BLaER1 treated with 17β-estradiol and CSF1 and Interleukin-3, amounts not matched to agents 10 nM and 100 nM (cell line): ENCODE results near the gene ACVR1B.

Source experiments
- H3K27ac ChIP-seq, 11 experiments: shearing (Covaris generic); formaldehyde crosslinking; 2 replicates each; pipeline ENCODE4 v1.8.1; 2022
- H3K27me3 ChIP-seq, 11 experiments: shearing (Covaris generic); formaldehyde crosslinking; 2 replicates each; pipeline ENCODE4 v1.8.1; 2022
- H3K36me3 ChIP-seq, 11 experiments: shearing (Covaris generic); formaldehyde crosslinking; 2 replicates each; pipeline ENCODE4 v1.8.1; 2022
- H3K4me1 ChIP-seq, 10 experiments: shearing (Covaris generic); formaldehyde crosslinking; 2 replicates each; pipeline ENCODE4 v1.8.1; 2022
- H3K4me2 ChIP-seq, 11 experiments: shearing (Covaris generic); formaldehyde crosslinking; 2 replicates each; pipeline ENCODE4 v1.8.1; 2022
- H3K4me3 ChIP-seq, 10 experiments: shearing (Covaris generic); formaldehyde crosslinking; 2 replicates each; pipeline ENCODE4 v1.8.1; 2022
- H3K9ac ChIP-seq, 11 experiments: shearing (Covaris generic); formaldehyde crosslinking; 2 replicates each; pipeline ENCODE4 v1.8.1; 2022
- H3K9me3 ChIP-seq, 11 experiments: shearing (Covaris generic); formaldehyde crosslinking; replicated peaks in 1 of 11; 2 replicates each; pipeline ENCODE4 v1.8.1; 2022
- H4K20me1 ChIP-seq, 11 experiments: shearing (Covaris generic); formaldehyde crosslinking; 2 replicates each; pipeline ENCODE4 v1.8.1; 2022
- Cebpa-rat ChIP-seq, 11 experiments: shearing (Covaris generic); IDR thresholded peaks; 2 replicates each; pipeline ENCODE4 v1.8.1; 2022

ACVR1B gene

GRCh38 chr12:52013626-52014310 lies 62.3 kb downstream of the ACVR1B start:
- no peaks in the 10 kb centered on the region for H3K27me3 ChIP-seq
- H3K4me3 ChIP-seq, result no peak overlapping the region
- peaks cover 24 to 55% (median 49%) of the 10 kb centered on the region in 10 experiments for H3K4me1 ChIP-seq
- H3K36me3 ChIP-seq, result peaks cover 37 to 70% (median 51%) of the 10 kb centered on the region in 11 experiments
- no peak for TF ChIP-seq Cebpa-rat (IDR thresholded peaks at IDR 0.05)
- H3K9ac ChIP-seq, result no peak overlapping the region
- no peak overlapping the region for H3K4me2 ChIP-seq
- H3K9me3 ChIP-seq, result no peaks in the 10 kb centered on the region
- H3K27ac ChIP-seq, result no peak overlapping the region
- H4K20me1 ChIP-seq, result peaks cover 7 to 79% (median 24%) of the 10 kb centered on the region in 11 experiments; a peak in 18 of 22 replicates

GRCh38 chr12:52014567-52015530 lies 63.4 kb downstream of the ACVR1B start:
- H3K9ac ChIP-seq, result peak overlapping the region in 3 of 11 experiments; percentile 15 to 52 (median 38); a peak in 3 of 22 replicates
- H3K4me3 ChIP-seq, result no peak overlapping the region
- TF ChIP-seq Cebpa-rat (IDR thresholded peaks at IDR 0.05), result no peak

GRCh38 chr12:52015532-52016041 lies 64.1 kb downstream of the ACVR1B start:
- peak overlapping the region in 1 of 11 experiments; percentile 46; a peak in 1 of 22 replicates for H3K27ac ChIP-seq
- no peak for TF ChIP-seq Cebpa-rat (IDR thresholded peaks at IDR 0.05)
- no peaks in the 10 kb centered on the region for H3K27me3 ChIP-seq
- no peak overlapping the region for H3K4me3 ChIP-seq
- H3K4me1 ChIP-seq, result peaks cover 17 to 55% (median 49%) of the 10 kb centered on the region in 10 experiments
- peaks cover 0 to 61% (median 7%) of the 10 kb centered on the region in 11 experiments; a peak in 13 of 22 replicates for H4K20me1 ChIP-seq
- peak overlapping the region in 8 of 11 experiments; percentile 24 to 82 (median 62); a peak in 14 of 22 replicates for H3K4me2 ChIP-seq
- H3K9me3 ChIP-seq, result no peaks in the 10 kb centered on the region
- H3K9ac ChIP-seq, result peak overlapping the region in 5 of 11 experiments; percentile 5 to 52 (median 38); a peak in 4 of 22 replicates
- peaks cover 36 to 54% (median 46%) of the 10 kb centered on the region in 11 experiments for H3K36me3 ChIP-seq

More at GRCh38 chr12:52014567-52015530, 63.4 kb downstream of the ACVR1B start:
- Histone ChIP-seq H3K4me1 (peaks cover 18 to 55% (median 49%) of the 10 kb centered on the region in 10 experiments), H3K9me3 (no peaks in the 10 kb centered on the region), H3K27ac (peak overlapping the region in 1 of 11 experiments; percentile 46; a peak in 1 of 22 replicates), H3K4me2 (peak overlapping the region in 8 of 11 experiments; percentile 24 to 82 (median 62); a peak in 14 of 22 replicates), H3K27me3 (no peaks in the 10 kb centered on the region), H3K36me3 (peaks cover 37 to 61% (median 49%) of the 10 kb centered on the region in 11 experiments), H4K20me1 (peaks cover 0 to 68% (median 14%) of the 10 kb centered on the region in 11 experiments; a peak in 15 of 22 replicates)

- H3K27ac ChIP-seq, result no peak overlapping the region
- peak overlapping the region in 10 of 11 experiments; percentile 7 to 96 (median 94); a peak in 15 of 22 replicates for H3K4me2 ChIP-seq
- no peaks in the 10 kb centered on the region for H3K27me3 ChIP-seq
- no peaks in the 10 kb centered on the region for H3K9me3 ChIP-seq
- H4K20me1 ChIP-seq, result peaks cover 0 to 35% (median 3%) of the 10 kb centered on the region in 11 experiments; a peak in 11 of 22 replicates
- no peak overlapping the region for H3K4me3 ChIP-seq
- 0 out of 22 replicates have a peak overlapping the region, but pooled peaks of 1 of the 11 experiments have one; percentile 24 for H3K9ac ChIP-seq
- H3K4me1 ChIP-seq, result peaks cover 33 to 76% (median 70%) of the 10 kb centered on the region in 10 experiments
- no peak for TF ChIP-seq Cebpa-rat (IDR thresholded peaks at IDR 0.05)
- H3K36me3 ChIP-seq, result peaks cover 11 to 26% (median 18%) of the 10 kb centered on the region in 11 experiments; a peak in 21 of 22 replicates
These were observed 67.1 kb downstream of the ACVR1B start for GRCh38 chr12:52018433-52019112.

- Histone ChIP-seq H3K4me1 (peaks cover 38 to 81% (median 76%) of the 10 kb centered on the region in 10 experiments), H3K4me2 (peak overlapping the region in 10 of 11 experiments; percentile 7 to 96 (median 94); a peak in 17 of 22 replicates)
These were observed 67.7 kb downstream of the ACVR1B start for GRCh38 chr12:52019113-52019770.

GRCh38 chr12:52020539-52021336 lies 69.2 kb downstream of the ACVR1B start:
- no peak for TF ChIP-seq Cebpa-rat (IDR thresholded peaks at IDR 0.05)
- Histone ChIP-seq H4K20me1 (peaks cover 0 to 17% (median 0%) of the 10 kb centered on the region in 11 experiments; a peak in 9 of 22 replicates), H3K27ac (peak overlapping the region in 3 of 11 experiments; percentile 8 to 33 (median 17); a peak in 2 of 22 replicates), H3K4me1 (peaks cover 48 to 89% (median 83%) of the 10 kb centered on the region in 10 experiments), H3K9me3 (no peaks in the 10 kb centered on the region), H3K4me2 (peak overlapping the region; percentile 78 to 96 (median 94)), H3K4me3 (peak overlapping the region in 1 of 10 experiments; percentile 37; a peak in 4 of 20 replicates), H3K9ac (peak overlapping the region in 7 of 11 experiments; percentile 21 to 57 (median 47); a peak in 12 of 22 replicates), H3K27me3 (no peaks in the 10 kb centered on the region), H3K36me3 (peaks cover 0 to 5% (median 1%) of the 10 kb centered on the region in 11 experiments; a peak in 8 of 22 replicates)

More at GRCh38 chr12:52019113-52019770, 67.7 kb downstream of the ACVR1B start:
- H3K27ac ChIP-seq, result no peak overlapping the region
- peaks cover 0 to 29% (median 3%) of the 10 kb centered on the region in 11 experiments; a peak in 10 of 22 replicates for H4K20me1 ChIP-seq
- H3K9me3 ChIP-seq, result no peaks in the 10 kb centered on the region
- H3K4me3 ChIP-seq, result no peak overlapping the region
- H3K36me3 ChIP-seq, result peaks cover 4 to 20% (median 11%) of the 10 kb centered on the region in 11 experiments; a peak in 21 of 22 replicates
- no peaks in the 10 kb centered on the region for H3K27me3 ChIP-seq
- no peak for TF ChIP-seq Cebpa-rat (IDR thresholded peaks at IDR 0.05)
- no peak overlapping the region for H3K9ac ChIP-seq

GRCh38 chr12:52022841-52023181 lies 71.3 kb downstream of the ACVR1B start:
- H3K27me3 ChIP-seq, result no peaks in the 10 kb centered on the region
- H3K9ac ChIP-seq, result peak overlapping the region; percentile 56 to 79 (median 71); a peak in 21 of 22 replicates
- H3K36me3 ChIP-seq, result no peaks in the 10 kb centered on the region
- no peaks in the 10 kb centered on the region for H3K9me3 ChIP-seq
- H3K27ac ChIP-seq, result peak overlapping the region in 10 of 11 experiments; percentile 18 to 82 (median 72); a peak in 19 of 22 replicates
- H3K4me3 ChIP-seq, result peak overlapping the region; percentile 53 to 72 (median 60)
- H3K4me1 ChIP-seq, result peaks cover 52 to 92% (median 90%) of the 10 kb centered on the region in 10 experiments
- peak overlapping the region; percentile 84 to 96 (median 94) for H3K4me2 ChIP-seq
- no peak for TF ChIP-seq Cebpa-rat (IDR thresholded peaks at IDR 0.05)
- no peaks in the 10 kb centered on the region for H4K20me1 ChIP-seq
